Peyer's patch (tissue), 4 donors: ENCODE data around the gene ABCC8. TPM values are rescaled to one million over a fixed set of nuclear protein-coding genes. Genes with fewer than 3 reads are reported as not detected.
A peak's percentile ranks its signal among the peaks of the same experiment; 100 is the strongest.

Experiments
- DNase-seq, 3 donors: peaks; one replicate each; pipeline ENCODE4 v3.0.0-alpha.2; 2017 to 2019
- H3K27ac ChIP-seq, 4 donors: fragments of 200-600 bp; sonication (generic); one replicate each; pipeline ENCODE4 v1.5.1; 2016 to 2019
- H3K27me3 ChIP-seq, 2 donors: fragments of 200-600 bp; sonication (generic); one replicate each; pipeline ENCODE4 v1.5.1; 2019
- H3K36me3 ChIP-seq, 3 donors: fragments of 200-600 bp; sonication (generic); one replicate each; pipeline ENCODE4 v1.5.1; 2016 to 2019
- H3K4me1 ChIP-seq, 4 donors: fragments of 200-600 bp; sonication (generic); one replicate each; pipeline ENCODE4 v1.5.1; 2016 to 2019
- H3K4me3 ChIP-seq, 4 donors: fragments of 200-600 bp; sonication (generic); 1 replicate in 3 of 4; 2 replicates in 1 of 4; pipeline ENCODE4 v1.5.1; 2016 to 2019; ENCODE audit warnings: mild to moderate bottlenecking in 1 of 4
- H3K9me3 ChIP-seq, 4 donors: fragments of 200-600 bp; sonication (generic); one replicate each; pipeline ENCODE4 v1.5.1; 2016 to 2019; ENCODE audit warnings: mild to moderate bottlenecking in 1 of 4
- POLR2A ChIP-seq, 2 donors: fragments of 450-650 bp; IDR thresholded peaks; one replicate each; pipeline ENCODE4 v1.5.1; 2017; ENCODE audit warnings: antibody characterized with exemption in 2 of 2, mild to moderate bottlenecking in 2 of 2, moderate library complexity in 2 of 2
- total RNA-seq, 4 donors: library from RNA; depleted of rRNA; stranded (reverse); fragments of >200 nt; gene quantifications; one replicate each; pipeline ENCODE4 v1.1.0, GENCODE V29; 2016
- TF ChIP-seq, protein P1 (sequence below), 6 experiments: fragments of 450-650 bp in 4 of 6; fragments of 200-600 bp in 2 of 6; sonication (generic) in 1 of 6; IDR thresholded peaks; one replicate each; pipeline ENCODE4 v1.5.1; 2017 to 2019; ENCODE audit warnings: antibody characterized with exemption in 6 of 6, mild to moderate bottlenecking in 3 of 6, moderate library complexity in 1 of 6

ABCC8 gene
- total RNA-seq, 4 donors from 2014 or later = 7.4 to 301 (median 19.2) TPM

DNA sequence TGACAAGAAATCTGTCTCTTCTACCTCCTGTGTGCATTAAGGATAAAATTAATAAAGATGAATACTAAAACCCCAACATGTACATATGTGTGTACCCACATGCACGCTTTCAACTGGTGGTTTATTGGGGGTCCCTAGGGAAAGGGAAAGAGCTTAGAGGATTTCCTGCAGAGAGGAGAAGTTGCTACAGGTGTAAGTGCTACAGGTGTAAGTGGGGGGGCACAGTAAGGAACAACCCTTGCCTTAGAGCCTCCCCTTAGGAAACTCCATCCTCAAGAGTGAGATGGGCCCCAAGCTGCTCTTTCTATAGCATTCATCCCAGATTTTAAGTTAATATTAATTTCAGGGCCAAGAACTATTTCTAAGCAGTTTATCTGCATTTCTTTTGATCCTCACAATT, 11.9 kb upstream of the ABCC8 start:
- Histone ChIP-seq H3K36me3 (no peaks in the 10 kb centered on the region), H3K27me3 (no peaks in the 10 kb centered on the region), H3K4me1 (no peaks in the 10 kb centered on the region), H3K27ac (no peak overlapping the region), H3K4me3 (no peak overlapping the region), H3K9me3 (no peaks in the 10 kb centered on the region)
- TF ChIP-seq, protein P1, sequence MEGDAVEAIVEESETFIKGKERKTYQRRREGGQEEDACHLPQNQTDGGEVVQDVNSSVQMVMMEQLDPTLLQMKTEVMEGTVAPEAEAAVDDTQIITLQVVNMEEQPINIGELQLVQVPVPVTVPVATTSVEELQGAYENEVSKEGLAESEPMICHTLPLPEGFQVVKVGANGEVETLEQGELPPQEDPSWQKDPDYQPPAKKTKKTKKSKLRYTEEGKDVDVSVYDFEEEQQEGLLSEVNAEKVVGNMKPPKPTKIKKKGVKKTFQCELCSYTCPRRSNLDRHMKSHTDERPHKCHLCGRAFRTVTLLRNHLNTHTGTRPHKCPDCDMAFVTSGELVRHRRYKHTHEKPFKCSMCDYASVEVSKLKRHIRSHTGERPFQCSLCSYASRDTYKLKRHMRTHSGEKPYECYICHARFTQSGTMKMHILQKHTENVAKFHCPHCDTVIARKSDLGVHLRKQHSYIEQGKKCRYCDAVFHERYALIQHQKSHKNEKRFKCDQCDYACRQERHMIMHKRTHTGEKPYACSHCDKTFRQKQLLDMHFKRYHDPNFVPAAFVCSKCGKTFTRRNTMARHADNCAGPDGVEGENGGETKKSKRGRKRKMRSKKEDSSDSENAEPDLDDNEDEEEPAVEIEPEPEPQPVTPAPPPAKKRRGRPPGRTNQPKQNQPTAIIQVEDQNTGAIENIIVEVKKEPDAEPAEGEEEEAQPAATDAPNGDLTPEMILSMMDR (IDR thresholded peaks at IDR 0.05) = no peak
- no peak for TF ChIP-seq POLR2A (IDR thresholded peaks at IDR 0.05)
- no peak for DNase-seq

DNA sequence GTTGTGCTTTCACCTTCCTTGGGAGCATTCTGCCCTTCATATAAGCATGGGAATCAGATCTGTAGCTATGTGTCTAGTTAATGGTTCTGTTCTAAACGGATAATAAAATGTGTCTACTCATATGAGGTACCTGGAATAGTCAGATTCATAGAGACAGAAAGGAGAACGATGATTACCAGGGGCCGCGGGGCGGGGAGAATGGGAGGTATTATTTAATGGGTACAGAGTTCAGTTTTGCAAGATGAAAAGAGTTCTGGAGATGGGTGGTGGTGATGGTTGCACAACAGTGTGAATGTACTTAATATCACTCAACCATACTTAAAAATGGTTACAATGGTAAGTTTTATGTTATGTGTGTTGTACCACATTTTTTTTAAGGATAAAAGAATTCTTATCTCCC, 10.0 kb upstream of the ABCC8 start:
- H3K9me3 ChIP-seq = no peaks in the 10 kb centered on the region
- DNase-seq = no peak
- H3K27me3 ChIP-seq = no peaks in the 10 kb centered on the region
- no peak overlapping the region for H3K27ac ChIP-seq
- H3K4me3 ChIP-seq = no peak overlapping the region
- no peaks in the 10 kb centered on the region for H3K36me3 ChIP-seq
- TF ChIP-seq, protein P1 (IDR thresholded peaks at IDR 0.05) = no peak
- no peak for TF ChIP-seq POLR2A (IDR thresholded peaks at IDR 0.05)
- no peaks in the 10 kb centered on the region for H3K4me1 ChIP-seq

DNA sequence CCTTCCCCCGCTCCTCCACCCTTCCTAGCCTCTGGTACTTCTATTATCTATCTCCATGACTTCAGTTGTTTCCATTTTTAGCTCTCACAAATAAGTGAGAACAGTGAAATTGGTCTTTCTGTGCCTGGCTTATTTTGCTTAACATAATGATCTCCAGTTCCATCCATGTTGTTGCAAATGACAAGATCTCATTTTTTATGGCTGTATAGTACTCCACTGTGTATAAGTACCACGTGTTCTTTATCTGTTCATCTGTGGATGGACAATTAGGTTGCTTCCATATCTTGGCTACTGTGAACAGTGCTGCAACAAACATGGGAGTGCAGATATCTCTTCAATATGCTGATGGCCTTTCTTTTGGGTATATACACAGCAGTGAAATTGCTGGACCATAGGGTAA, 6.9 kb upstream of the ABCC8 start:
- Histone ChIP-seq H3K36me3 (no peaks in the 10 kb centered on the region), H3K9me3 (no peaks in the 10 kb centered on the region), H3K4me1 (no peaks in the 10 kb centered on the region), H3K27ac (no peak overlapping the region), H3K27me3 (no peaks in the 10 kb centered on the region), H3K4me3 (no peak overlapping the region)
- DNase-seq = no peak
- TF ChIP-seq, protein P1 (IDR thresholded peaks at IDR 0.05) = no peak
- TF ChIP-seq POLR2A (IDR thresholded peaks at IDR 0.05) = no peak

DNA sequence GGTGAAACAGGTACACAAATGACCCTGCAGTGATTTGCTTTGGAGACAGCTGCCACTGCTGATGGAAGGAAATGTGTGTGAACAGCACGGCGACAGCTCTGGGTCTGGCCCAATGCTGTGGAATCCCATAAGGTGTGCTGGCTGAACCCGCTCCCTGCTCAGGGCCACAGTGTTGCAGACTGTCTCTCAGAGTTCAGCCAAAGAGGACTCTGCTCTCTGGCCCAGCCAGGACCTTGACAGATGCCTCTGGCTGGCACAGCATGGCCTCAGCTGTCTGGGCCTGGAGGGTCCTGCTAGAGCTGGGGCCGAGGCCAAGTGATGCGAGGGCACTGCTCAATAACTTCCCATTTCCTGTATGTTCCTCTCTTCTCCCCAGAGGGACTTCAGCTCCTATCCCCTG, 5.3 kb upstream of the ABCC8 start:
- Histone ChIP-seq H3K4me3 (no peak overlapping the region), H3K4me1 (peaks cover 0 to 1% (median 0%) of the 10 kb centered on the region in 4 donors), H3K9me3 (no peaks in the 10 kb centered on the region), H3K27me3 (peaks cover 0 to under 1% of the 10 kb centered on the region in 2 donors), H3K27ac (no peak overlapping the region), H3K36me3 (no peaks in the 10 kb centered on the region)
- TF ChIP-seq, protein P1 (IDR thresholded peaks at IDR 0.05) = no peak
- no peak for TF ChIP-seq POLR2A (IDR thresholded peaks at IDR 0.05)
- no peak for DNase-seq

DNA sequence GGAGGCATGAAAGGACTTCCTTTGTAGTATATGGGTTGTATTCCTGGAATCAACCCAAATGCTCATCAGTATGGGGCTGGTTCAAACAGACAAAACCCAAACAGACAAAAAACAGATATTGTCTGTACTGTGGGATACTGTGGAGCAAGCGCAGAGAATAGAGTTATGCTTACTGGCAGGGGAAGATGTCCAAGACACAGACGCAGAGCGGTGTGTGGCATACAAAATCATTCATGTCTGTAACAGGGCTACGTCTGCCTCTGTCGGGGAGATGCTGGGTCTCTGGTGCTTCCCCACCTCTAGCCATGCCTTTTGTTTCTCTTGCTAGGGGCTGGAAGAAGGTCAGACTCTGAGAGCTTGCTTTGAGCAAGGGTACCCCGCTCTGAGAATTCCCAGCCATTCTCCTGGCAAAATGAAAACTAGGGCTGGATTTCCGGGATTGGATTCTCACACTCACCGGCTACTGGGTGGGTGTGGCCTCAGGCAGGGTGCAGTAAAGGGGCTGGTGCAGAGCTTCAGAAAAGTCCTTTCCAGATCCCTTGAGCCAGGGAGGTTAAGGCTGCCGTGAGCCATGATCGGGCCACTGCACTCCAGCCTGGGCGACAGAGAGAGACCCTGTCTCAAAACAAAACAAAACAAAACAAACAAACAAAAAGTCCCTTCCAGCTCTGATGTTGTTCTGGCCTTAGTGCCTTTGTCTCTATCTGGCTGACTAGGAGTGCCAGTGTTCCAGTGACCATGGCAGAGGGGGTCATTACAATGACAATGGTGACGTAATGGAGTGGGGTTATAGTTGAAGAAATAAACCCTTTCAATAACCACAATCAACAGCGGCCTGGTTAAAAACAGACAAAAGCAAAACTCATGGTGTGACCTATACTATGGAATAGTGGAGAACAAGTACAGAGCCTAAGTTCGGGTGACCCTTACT, 2.9 kb upstream of the ABCC8 start:
- H3K9me3 ChIP-seq = no peaks in the 10 kb centered on the region
- H3K27ac ChIP-seq = no peak overlapping the region
- DNase-seq = peak in 1 of 3 donors; percentile 51
- H3K4me3 ChIP-seq = no peak overlapping the region
- H3K36me3 ChIP-seq = no peaks in the 10 kb centered on the region
- H3K4me1 ChIP-seq = peaks cover 0 to 11% (median 0%) of the 10 kb centered on the region in 4 donors
- peaks cover 0 to 12% of the 10 kb centered on the region in 2 donors for H3K27me3 ChIP-seq
- TF ChIP-seq, protein P1 (IDR thresholded peaks at IDR 0.05) = no peak
- no peak for TF ChIP-seq POLR2A (IDR thresholded peaks at IDR 0.05)
